Keratinocyte (primary cell): ENCODE data around the gene SCYGR3.

Experiments used
- EZH2 ChIP-seq: IDR thresholded peaks from one replicate; pipeline ENCODE4 v1.6.1; 2012; ENCODE audit warnings: inconsistent platforms, mild to moderate bottlenecking, low read length, moderate library complexity
- TF ChIP-seq, protein P1 (sequence below), 3 experiments: IDR thresholded peaks in 1 of 3; conservative IDR thresholded peaks in 1 of 3; optimal IDR thresholded peaks in 1 of 3; 2 replicates in 2 of 3; 3 replicates in 1 of 3; pipeline versions ENCODE3 to v1.5.1; 2011; ENCODE audit warnings: low read length in 3 of 3, mild to moderate bottlenecking in 3 of 3, moderate library complexity in 2 of 3, control low read depth in 1 of 3, inconsistent platforms in 1 of 3; ENCODE audit not compliant: insufficient read depth in 2 of 3; ENCODE audit errors: extremely low read depth in 1 of 3

DNA sequence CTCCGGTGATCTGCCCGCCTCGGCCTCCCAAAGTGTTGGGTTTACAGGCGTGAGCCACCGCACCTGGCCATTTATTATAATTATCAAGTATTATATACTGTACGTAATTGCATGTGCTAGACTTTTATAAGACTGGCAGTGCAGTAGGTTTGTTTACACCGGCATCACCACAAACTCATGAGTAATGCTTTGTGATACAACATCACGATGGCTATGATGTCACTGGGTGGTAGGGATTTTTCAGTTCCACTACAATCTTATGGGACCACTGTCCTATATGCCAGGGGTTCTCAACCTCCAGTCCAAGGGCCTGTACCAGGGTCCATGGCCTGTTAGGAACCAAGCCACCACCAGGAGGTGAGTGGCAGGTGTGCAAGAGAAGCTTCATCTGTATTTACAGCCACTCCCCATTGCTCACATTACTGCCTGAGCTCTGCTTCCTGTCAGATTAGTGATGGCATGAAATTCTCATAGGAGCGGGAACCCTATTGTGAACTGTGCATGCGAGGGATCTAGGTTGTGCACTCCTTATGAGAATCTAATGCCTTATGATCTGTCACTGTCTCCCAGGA is 12.0 kb upstream of the SCYGR3 start:
- TF ChIP-seq, protein P1, sequence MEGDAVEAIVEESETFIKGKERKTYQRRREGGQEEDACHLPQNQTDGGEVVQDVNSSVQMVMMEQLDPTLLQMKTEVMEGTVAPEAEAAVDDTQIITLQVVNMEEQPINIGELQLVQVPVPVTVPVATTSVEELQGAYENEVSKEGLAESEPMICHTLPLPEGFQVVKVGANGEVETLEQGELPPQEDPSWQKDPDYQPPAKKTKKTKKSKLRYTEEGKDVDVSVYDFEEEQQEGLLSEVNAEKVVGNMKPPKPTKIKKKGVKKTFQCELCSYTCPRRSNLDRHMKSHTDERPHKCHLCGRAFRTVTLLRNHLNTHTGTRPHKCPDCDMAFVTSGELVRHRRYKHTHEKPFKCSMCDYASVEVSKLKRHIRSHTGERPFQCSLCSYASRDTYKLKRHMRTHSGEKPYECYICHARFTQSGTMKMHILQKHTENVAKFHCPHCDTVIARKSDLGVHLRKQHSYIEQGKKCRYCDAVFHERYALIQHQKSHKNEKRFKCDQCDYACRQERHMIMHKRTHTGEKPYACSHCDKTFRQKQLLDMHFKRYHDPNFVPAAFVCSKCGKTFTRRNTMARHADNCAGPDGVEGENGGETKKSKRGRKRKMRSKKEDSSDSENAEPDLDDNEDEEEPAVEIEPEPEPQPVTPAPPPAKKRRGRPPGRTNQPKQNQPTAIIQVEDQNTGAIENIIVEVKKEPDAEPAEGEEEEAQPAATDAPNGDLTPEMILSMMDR (optimal IDR thresholded peaks at IDR 0.05 in 1 of 3, IDR thresholded peaks at IDR 0.05 in 1 of 3, conservative IDR thresholded peaks at IDR 0.05 in 1 of 3; ENCODE audit: extremely low read depth in 1 of 3, insufficient read depth in 2 of 3, low read length in 3 of 3), result no peak
- TF ChIP-seq EZH2, result no peak
